ENCODE measurements around the gene LMNB1.

DNA sequence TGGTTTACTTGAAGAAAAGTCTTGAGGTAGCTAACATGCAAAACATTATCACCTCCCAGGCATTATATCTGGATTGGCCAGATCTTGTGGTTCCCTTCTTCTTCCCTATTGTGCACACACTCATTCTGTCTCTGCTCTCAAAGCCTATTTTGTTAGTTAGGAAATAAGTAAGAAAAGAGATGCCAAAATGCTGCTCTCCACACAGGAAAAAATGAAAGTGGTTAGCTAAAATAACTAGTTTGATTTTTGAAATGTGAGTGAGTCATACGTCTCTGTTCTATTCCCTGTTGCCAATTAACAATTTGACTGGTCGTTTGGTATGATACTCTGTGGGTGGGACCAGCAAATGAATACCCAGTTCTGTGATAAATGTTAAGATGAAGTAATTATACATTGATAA is 28.1 kb downstream of the LMNB1 start:
- TF ChIP-seq, protein P1, sequence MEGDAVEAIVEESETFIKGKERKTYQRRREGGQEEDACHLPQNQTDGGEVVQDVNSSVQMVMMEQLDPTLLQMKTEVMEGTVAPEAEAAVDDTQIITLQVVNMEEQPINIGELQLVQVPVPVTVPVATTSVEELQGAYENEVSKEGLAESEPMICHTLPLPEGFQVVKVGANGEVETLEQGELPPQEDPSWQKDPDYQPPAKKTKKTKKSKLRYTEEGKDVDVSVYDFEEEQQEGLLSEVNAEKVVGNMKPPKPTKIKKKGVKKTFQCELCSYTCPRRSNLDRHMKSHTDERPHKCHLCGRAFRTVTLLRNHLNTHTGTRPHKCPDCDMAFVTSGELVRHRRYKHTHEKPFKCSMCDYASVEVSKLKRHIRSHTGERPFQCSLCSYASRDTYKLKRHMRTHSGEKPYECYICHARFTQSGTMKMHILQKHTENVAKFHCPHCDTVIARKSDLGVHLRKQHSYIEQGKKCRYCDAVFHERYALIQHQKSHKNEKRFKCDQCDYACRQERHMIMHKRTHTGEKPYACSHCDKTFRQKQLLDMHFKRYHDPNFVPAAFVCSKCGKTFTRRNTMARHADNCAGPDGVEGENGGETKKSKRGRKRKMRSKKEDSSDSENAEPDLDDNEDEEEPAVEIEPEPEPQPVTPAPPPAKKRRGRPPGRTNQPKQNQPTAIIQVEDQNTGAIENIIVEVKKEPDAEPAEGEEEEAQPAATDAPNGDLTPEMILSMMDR (IDR thresholded peaks at IDR 0.05; ENCODE audit: insufficient read depth, low read length, poor library complexity, severe bottlenecking): no peak
- TF ChIP-seq EZH2phosphoT487 (conservative IDR thresholded peaks at IDR 0.05; ENCODE audit: low read length): no peak
